IMR-90 (cell line): Measurements from ENCODE around the gene FHIP1A. TPM values are rescaled to one million over a fixed set of nuclear protein-coding genes. Genes with fewer than 3 reads are reported as not detected.

ENCODE experiments used
- ATAC-seq: fragments of 200-7000 bp; cut with Tn5 transposase; 2 replicates; pipeline ENCODE4 v1.9.1; 2020; ENCODE audit warnings: low read depth, mild to moderate bottlenecking, moderate library complexity
- BruUV-seq: library from RNA; stranded (reverse); fragments of 400-500 nt; replicated peaks from 2 replicates; lab custom pipeline; 2021; lab: Mats Ljungman, UMichigan
- CTCF ChIA-PET: fragments of 300-600 bp; formaldehyde crosslinking; extraction: SDS; loops from one replicate; lab custom pipeline; 2021; ENCODE audit warnings: antibody characterized with exemption; lab: Yijun Ruan, JAX
- POLR2A ChIA-PET: fragments of 300-600 bp; sonication (Branson Sonifier 250); formaldehyde crosslinking; loops from one replicate; lab custom pipeline; 2022; ENCODE audit warnings: antibody characterized with exemption; ENCODE audit not compliant: unreplicated experiment; lab: Charles Lee
- DNase-seq: peaks from one replicate; pipeline ENCODE4 v3.0.0; 2013
- H2AFZ ChIP-seq: replicated peaks from 2 replicates; pipeline ENCODE3; 2013; ENCODE audit warnings: low read length, mild to moderate bottlenecking; ENCODE audit not compliant: poor library complexity
- H2AK5ac ChIP-seq: 2 replicates; pipeline ENCODE4 v1.6.1; 2013; ENCODE audit warnings: low read depth, low read length, inconsistent platforms
- H2AK9ac ChIP-seq: replicated peaks from 2 replicates; pipeline ENCODE3; 2013; ENCODE audit warnings: mild to moderate bottlenecking, low read depth, low read length, moderate library complexity; ENCODE audit not compliant: poor library complexity
- H2BK120ac ChIP-seq: 2 replicates; pipeline ENCODE4 v1.6.1; 2013; ENCODE audit warnings: low read depth, low read length, inconsistent platforms
- H2BK15ac ChIP-seq: 3 replicates; pipeline ENCODE4 v1.6.1; 2013; ENCODE audit warnings: low read depth, low read length, inconsistent platforms
- H2BK20ac ChIP-seq: 2 replicates; pipeline ENCODE4 v1.6.1; 2013; ENCODE audit warnings: low read depth, mild to moderate bottlenecking, inconsistent platforms, low read length, moderate library complexity
- H2BK5ac ChIP-seq: 2 replicates; pipeline ENCODE4 v1.6.1; 2013; ENCODE audit warnings: mild to moderate bottlenecking, low read depth, low read length, inconsistent platforms; ENCODE audit not compliant: poor library complexity, severe bottlenecking
- H3K14ac ChIP-seq: replicated peaks from 2 replicates; pipeline ENCODE4 v1.6.1; 2013; ENCODE audit warnings: low read depth, low read length, inconsistent platforms
- H3K18ac ChIP-seq: 2 replicates; pipeline ENCODE4 v1.6.1; 2013; ENCODE audit warnings: low read depth, low read length, control low read depth
- H3K23ac ChIP-seq: 2 replicates; pipeline ENCODE4 v1.6.1; 2013; ENCODE audit warnings: low read depth, low read length, inconsistent platforms
- H3K27ac ChIP-seq: 2 replicates; pipeline ENCODE4 v1.5.1; 2013; ENCODE audit warnings: mild to moderate bottlenecking, control low read depth, low read length; ENCODE audit not compliant: insufficient read depth
- H3K27me3 ChIP-seq: 2 replicates; pipeline ENCODE4 v1.6.1; 2013; ENCODE audit warnings: low read length; ENCODE audit not compliant: control insufficient read depth, insufficient read depth
- H3K36me3 ChIP-seq: 2 replicates; pipeline ENCODE4 v1.6.1; 2013; ENCODE audit warnings: low read length, mixed read lengths; ENCODE audit not compliant: control insufficient read depth, insufficient read depth
- H3K4ac ChIP-seq: 2 replicates; pipeline ENCODE4 v1.6.1; 2013; ENCODE audit warnings: low read depth, low read length, inconsistent platforms
- H3K4me1 ChIP-seq: 2 replicates; pipeline ENCODE4 v1.6.1; 2013; ENCODE audit warnings: low read length, mixed read lengths; ENCODE audit not compliant: control insufficient read depth, insufficient read depth
- H3K4me2 ChIP-seq: 2 replicates; pipeline ENCODE4 v1.6.1; 2013; ENCODE audit warnings: low read depth, mild to moderate bottlenecking, control low read depth, low read length, moderate library complexity
- H3K4me3 ChIP-seq: 2 replicates; pipeline ENCODE4 v1.5.1; 2013; ENCODE audit warnings: low read depth, mild to moderate bottlenecking, control low read depth, low read length, moderate library complexity; ENCODE audit not compliant: insufficient read depth
- H3K56ac ChIP-seq: 2 replicates; pipeline ENCODE4 v1.6.1; 2013; ENCODE audit warnings: low read length, inconsistent platforms; ENCODE audit not compliant: insufficient read depth; ENCODE audit errors: extremely low read depth
- H3K79me1 ChIP-seq, 2 experiments: 2 replicates each; pipeline ENCODE4 v1.6.1; 2013; ENCODE audit warnings: low read length in 2 of 2, inconsistent platforms in 1 of 2, low read depth in 1 of 2
- H3K9ac ChIP-seq: 2 replicates; pipeline ENCODE4 v1.6.1; 2013; ENCODE audit warnings: low read depth, low read length, control low read depth
- H3K9me1 ChIP-seq: 2 replicates; pipeline ENCODE4 v1.6.1; 2013; ENCODE audit warnings: low read length, inconsistent platforms; ENCODE audit not compliant: insufficient read depth
- H3K9me3 ChIP-seq: 2 replicates; pipeline ENCODE4 v1.6.1; 2013; ENCODE audit warnings: low read length; ENCODE audit not compliant: control insufficient read depth, insufficient read depth
- H4K20me1 ChIP-seq: 2 replicates; pipeline ENCODE4 v1.6.1; 2013; ENCODE audit warnings: low read length, inconsistent platforms; ENCODE audit not compliant: insufficient read depth
- H4K5ac ChIP-seq: 2 replicates; pipeline ENCODE4 v1.6.1; 2013; ENCODE audit warnings: mild to moderate bottlenecking, low read depth, low read length, control low read depth
- H4K8ac ChIP-seq, 2 experiments: 2 replicates each; pipeline ENCODE4 v1.6.1; 2013; ENCODE audit warnings: low read depth in 2 of 2, low read length in 2 of 2, control low read depth in 1 of 2, inconsistent platforms in 1 of 2
- H4K91ac ChIP-seq: 2 replicates; pipeline ENCODE4 v1.6.1; 2013; ENCODE audit warnings: low read depth, low read length, inconsistent platforms; ENCODE audit not compliant: insufficient read depth
- MAFK ChIP-seq: IDR thresholded peaks from 2 replicates; pipeline ENCODE4 v1.6.1; 2012; ENCODE audit warnings: low read depth, low read length, improper control_type of control experiment
- RCOR1 ChIP-seq: IDR thresholded peaks from 2 replicates; pipeline ENCODE4 v1.6.1; 2012; ENCODE audit warnings: mild to moderate bottlenecking, low read length, improper control_type of control experiment; ENCODE audit not compliant: insufficient replicate concordance
- SMC3 ChIP-seq: fragments of 150-350 bp; IDR thresholded peaks from 2 replicates; pipeline ENCODE4 v1.6.1; 2016; ENCODE audit warnings: low read depth, mild to moderate bottlenecking, antibody characterized with exemption, low read length, moderate library complexity
- dilution Hi-C: fragments of 300-500 bp; cut with HindIII; formaldehyde crosslinking; loops from one replicate; pipeline ENCODE4 v1.14.3; 2018; ENCODE audit warnings: low sequenced_read_pairs; ENCODE audit not compliant: unreplicated experiment
- in situ Hi-C: fragments of 300-500 bp; cut with MboI; formaldehyde crosslinking; loops from 3 replicates; pipeline ENCODE4 v1.14.3; 2019; ENCODE audit warnings: low sequenced_read_pairs, inconsistent platforms, mixed read lengths
- intact Hi-C: fragments of 100-400 bp; cut with micrococcal nuclease; formaldehyde crosslinking; loops from 2 replicates; pipeline ENCODE4 v1.10.0; 2022
- polyA plus RNA-seq, 3 experiments: library from polyadenylated mRNA; depleted of rRNA; stranded (reverse); fragments of >200 nt; gene quantifications; 2 replicates each; pipeline ENCODE4 v1.2.3, GENCODE V29; 2012; ENCODE audit warnings: low replicate concordance in 1 of 3
- total RNA-seq: library from RNA; depleted of rRNA; stranded (reverse); fragments of >200 nt; gene quantifications from 2 replicates; pipeline ENCODE4 v1.2.3, GENCODE V29; 2012

Gene FHIP1A
- total and polyA plus RNA-seq, 2 of the 4 experiments (the other 2 are of a cell fraction): 0.02 to 0.18 TPM

DNA sequence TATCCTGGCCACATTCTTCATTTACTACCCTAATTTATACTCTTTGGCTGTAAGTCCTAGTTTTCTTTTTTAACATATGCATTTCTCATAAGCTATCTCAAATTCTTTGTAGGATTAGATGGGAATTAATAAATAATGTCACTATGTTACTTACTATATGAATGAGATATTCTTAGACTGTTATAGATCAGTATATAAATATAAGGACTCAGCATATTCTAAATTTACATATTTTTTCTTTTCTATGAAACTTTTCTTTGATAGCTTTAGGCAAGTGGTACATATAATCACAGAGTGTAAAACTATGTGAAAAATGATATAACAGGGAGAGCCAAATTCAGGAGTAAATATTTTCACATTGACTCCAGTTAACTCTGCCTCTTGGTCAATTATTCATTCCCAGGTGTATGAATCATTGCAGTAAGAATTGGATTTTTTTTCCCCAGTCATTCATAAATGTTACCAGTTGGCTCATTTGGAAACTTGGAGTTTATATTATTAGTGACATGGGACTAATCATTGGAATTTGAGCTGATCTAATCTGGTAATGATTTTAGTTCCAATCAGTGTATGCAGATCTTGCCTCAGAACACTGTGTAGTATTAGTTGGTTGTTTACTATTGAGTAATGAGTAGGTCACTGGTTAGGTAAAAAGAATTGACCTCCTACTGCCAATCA lies 25.3 kb downstream of the FHIP1A start:
- intact Hi-C loops: no loop called here
- no peak overlapping the region for H2BK120ac ChIP-seq
- dilution Hi-C loops: no loop called here
- no peak overlapping the region for H2BK15ac ChIP-seq
- no peak overlapping the region; the same call in 1 of the 2 replicates for H3K18ac ChIP-seq
- H3K79me1 ChIP-seq: no peaks in the 10 kb centered on the region
- H2AFZ ChIP-seq: no peak overlapping the region
- no peaks in the 10 kb centered on the region for H3K36me3 ChIP-seq
- H3K14ac ChIP-seq: no peak overlapping the region
- H3K9me1 ChIP-seq: no peaks in the 10 kb centered on the region
- BruUV-seq: no TSS peak
- H3K23ac ChIP-seq: no peak overlapping the region
- ATAC-seq (peak; percentile 46), DNase-seq (peak; percentile 19)
- in situ Hi-C loops: no loop called here
- no peak overlapping the region for H4K91ac ChIP-seq
- no peak overlapping the region for H2AK5ac ChIP-seq
- no peak overlapping the region for H4K8ac ChIP-seq
- peak overlapping the region; percentile 20; the same call in 1 of the 2 replicates for H3K4me2 ChIP-seq
- H3K27ac ChIP-seq: no peak overlapping the region
- no peak overlapping the region for H2BK20ac ChIP-seq
- no peak overlapping the region for H2BK5ac ChIP-seq
- no peaks in the 10 kb centered on the region for H4K20me1 ChIP-seq
- H2AK9ac ChIP-seq: no peak overlapping the region
- TF ChIP-seq SMC3: no peak
- TF ChIP-seq RCOR1: no peak
- TF ChIP-seq MAFK: 0 out of 2 replicates have a peak, but pooled peaks have one; percentile 26
- ChIA-PET CTCF (no interaction called here), POLR2A (no interaction called here)
- H3K27me3 ChIP-seq: no peaks in the 10 kb centered on the region; the same call in 1 of the 2 replicates
- H3K4me3 ChIP-seq: no peak overlapping the region
- H3K56ac ChIP-seq: no peak overlapping the region
- H3K9ac ChIP-seq: no peak overlapping the region
- H3K4ac ChIP-seq: no peak overlapping the region
- H4K5ac ChIP-seq: no peak overlapping the region
- no peaks in the 10 kb centered on the region; the same call in 1 of the 2 replicates for H3K4me1 ChIP-seq
- H3K9me3 ChIP-seq: no peaks in the 10 kb centered on the region
